HG03565 (cell line): ENCODE data around the gene ZGRF1.
"Not testable (repeated sequence)": the region's sequence is repeated elsewhere in the genome, so short reads cannot be mapped to it uniquely, and the experiment has no call there.

ENCODE experiments used
- ATAC-seq: cut with Tn5 transposase; IDR thresholded peaks from one replicate; pipeline ENCODE4 v1.9.1; 2021; ENCODE audit warnings: mild to moderate bottlenecking, moderate library complexity; ENCODE audit not compliant: unreplicated experiment

The ZGRF1 gene

DNA sequence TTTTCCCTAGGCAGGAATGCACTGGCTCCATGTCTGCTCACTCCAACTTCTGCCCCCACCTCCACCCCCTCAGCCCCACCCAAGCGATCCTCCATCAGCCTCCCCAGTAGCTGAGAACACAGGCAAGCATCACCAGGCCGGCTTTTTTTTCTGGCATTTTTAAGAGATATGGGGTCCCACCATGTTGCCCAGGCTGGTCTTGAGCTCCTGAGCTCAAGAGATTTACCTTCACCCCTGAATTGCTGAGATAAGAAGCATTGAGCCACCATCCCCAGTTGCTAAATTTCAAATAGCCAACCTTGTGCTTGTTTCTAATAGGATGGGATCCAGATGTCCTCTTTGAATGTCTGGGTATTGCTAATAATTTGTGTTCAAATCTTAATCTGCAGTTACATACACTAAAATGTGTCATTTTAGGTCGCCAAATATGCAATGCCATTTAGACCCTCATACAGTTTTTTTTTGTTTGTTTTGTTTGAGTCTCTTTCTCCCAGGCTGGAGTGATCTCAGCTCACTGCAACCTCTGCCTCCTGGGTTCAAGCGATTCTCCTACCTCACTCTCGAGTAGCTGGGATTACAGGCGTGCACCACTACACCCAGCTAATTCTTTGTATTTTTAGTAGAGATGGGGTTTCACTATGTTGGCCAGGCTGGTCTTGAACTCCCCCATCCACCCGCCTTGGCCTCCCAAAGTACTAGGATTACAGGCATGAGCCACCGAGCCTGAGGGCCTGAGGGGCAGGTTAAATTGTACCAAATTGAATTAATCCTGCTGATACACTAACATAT lies 9.0 kb upstream of the ZGRF1 start:
- no peak for ATAC-seq

GRCh38 chr4:112644595-112645535 lies 8.2 kb upstream of the ZGRF1 start:
- not testable (repeated sequence) for ATAC-seq

DNA sequence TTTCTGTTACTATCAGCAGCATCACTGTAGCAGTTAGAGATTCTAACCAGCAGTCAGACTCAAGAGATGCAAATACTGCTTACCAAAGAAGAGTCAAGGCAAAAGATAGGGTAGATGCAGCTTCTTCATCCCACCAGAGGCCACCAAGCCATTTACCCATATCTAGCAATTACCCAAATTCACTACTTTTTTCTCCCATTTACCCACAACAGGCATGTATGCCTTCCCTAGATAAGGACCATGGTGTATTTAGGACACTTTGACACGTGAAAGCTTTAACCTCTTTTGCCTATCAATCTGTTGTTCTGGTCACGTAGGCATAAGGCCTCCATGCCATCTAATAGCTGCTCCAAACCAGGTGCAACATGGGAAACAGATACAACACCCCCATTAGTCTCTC lies 5.8 kb upstream of the ZGRF1 start:
- ATAC-seq: no peak

GRCh38 chr4:112637552-112637866 lies 800 bp upstream of the ZGRF1 start:
- ATAC-seq: no peak

DNA sequence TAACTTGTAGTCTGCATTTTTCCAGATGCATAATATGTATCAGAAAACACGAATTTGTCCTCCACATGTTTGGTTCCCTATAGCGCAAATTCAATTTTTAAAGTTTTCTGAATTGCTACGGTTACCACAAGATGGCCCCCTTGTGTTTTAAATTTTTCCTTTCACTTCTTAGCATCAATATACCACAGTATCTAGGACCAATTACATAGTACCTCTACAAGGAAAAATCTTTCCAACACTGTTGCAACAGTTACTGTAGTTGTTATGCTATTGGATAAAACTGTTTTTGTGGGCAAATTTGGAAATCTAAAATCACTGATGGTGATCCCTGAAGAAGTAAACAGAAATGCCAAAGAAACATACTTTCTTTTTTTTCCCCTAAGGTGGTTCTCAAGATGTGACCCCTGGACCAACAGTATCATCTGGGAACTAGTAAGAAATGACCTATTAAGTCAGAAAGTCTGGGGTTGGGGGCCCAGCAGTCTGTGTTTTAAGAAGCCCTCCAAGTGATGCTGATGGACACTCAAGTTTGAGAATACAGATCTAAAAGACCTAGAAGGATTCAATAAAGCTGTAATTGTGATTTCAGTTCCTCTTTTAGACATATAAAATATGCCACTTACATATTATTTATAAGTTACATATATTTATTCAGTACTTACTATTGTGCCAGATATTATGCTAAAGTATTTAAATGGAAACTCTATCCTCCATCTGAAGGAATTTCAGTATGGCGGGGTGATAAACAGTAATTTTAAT lies 3.1 kb downstream of the ZGRF1 start:
- ATAC-seq: no peak

GRCh38 chr4:112626228-112626627 lies 10.5 kb downstream of the ZGRF1 start:
- ATAC-seq: no peak

DNA sequence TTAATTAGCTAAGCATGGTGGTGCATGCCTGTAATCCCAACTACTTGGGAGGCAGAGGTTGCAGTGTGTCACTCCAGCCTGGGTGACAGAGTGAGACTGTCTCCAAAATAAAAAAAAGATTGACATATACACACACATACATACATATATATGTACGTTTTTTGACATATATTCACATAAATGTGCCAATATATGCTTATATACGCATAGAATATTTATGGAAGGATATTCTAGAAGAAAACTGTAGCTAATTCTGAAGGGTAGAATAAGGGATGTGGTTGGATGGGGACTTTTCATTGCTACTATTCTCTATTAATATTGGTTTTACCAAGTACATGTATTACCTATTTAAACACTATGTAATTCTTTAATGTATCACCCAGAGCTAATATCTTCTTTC lies 19.7 kb downstream of the ZGRF1 start:
- ATAC-seq: no peak

DNA sequence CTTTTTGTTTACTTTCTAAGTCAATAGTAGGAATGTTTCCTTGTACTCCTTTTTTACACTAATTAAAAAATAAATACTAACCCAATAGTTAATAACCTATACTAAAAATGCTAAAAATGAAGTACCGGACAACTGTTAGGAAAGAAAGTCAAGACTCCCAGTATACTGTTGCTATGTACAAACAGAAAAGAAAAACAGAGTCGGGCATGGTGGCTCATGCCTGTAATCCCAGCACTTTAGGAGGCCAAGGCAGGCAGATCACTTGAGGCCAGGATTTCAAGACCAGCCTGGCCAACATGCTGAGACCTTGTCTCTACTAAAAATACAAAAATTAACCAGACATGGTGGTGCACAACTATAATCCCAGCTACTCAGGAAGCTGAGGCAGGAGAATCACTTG lies 23.9 kb downstream of the ZGRF1 start:
- ATAC-seq: not testable (repeated sequence)

DNA sequence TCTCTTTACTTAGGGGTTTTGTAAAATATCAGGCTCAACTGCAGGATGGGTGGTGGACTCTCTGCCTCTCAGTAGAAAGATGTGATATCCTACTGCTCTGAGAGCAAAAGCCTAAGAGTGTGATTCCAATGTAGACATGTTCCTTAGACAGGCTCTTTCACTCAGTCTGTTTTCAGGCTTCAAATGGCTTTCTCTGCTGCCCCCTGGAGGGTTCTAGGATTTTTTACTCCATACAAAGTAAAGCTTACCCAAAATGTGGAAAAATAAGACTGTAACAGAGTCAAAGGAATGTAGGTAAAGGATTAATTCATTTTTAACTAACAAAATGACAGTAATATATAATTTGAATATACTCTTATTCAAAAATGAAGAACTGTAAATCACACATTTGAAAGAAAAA lies 32.1 kb downstream of the ZGRF1 start:
- peak; percentile 57 for ATAC-seq

DNA sequence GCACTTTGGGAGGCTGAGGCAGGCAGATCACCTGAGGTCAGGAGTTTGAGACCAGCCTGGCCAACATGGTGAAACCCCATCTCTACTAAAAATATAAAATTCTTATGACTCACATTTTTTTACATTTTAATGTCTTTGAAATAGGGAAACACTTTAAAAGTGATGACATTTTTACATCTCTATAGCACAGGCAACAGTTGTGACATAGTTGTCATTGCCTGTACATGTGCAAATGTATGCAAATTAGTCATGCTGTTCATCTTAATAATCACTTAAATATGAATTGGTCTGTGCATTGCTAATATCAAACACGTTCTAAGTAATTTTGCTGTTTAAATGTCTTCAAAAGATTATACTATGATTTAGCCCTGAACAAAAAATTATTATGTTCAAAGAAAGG lies 41.7 kb downstream of the ZGRF1 start:
- ATAC-seq: no peak

DNA sequence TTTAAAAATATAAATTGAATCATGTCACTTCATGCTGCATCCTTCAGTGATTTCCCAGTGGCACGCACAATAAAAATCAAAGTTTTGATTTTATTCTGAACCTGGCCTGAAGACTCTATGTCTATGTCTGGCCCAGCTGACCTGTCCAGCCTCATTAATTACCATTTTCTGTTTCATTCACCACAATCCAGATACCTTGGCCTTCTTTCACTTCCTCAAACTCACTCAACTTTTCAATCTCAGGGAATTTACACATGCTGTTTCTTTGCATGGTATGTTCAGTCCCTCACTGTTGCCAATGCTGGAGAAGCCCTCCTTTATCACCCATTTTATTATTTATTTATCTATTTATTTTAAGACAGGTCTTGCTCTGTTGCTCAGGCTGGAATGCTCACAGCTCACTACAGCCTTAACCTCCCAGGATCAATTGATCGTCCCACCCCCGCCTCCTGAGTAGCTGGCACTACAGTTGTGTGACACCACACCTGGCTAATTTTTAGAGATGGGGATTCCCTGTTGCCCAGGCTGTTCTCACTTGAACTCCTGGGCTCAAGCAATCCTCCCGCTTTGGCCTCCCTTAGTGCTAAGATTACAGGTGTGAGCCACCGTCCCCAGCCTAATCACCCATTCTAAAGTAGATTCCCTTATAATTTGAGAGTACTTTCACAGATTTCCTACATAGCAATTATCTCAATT lies 43.1 kb downstream of the ZGRF1 start:
- peak; percentile 61 for ATAC-seq

GRCh38 chr4:112592717-112593116 lies 44.0 kb downstream of the ZGRF1 start:
- no peak for ATAC-seq

- no peak for ATAC-seq
Measured at GRCh38 chr4:112591593-112591992, 45.1 kb downstream of the ZGRF1 start.

DNA sequence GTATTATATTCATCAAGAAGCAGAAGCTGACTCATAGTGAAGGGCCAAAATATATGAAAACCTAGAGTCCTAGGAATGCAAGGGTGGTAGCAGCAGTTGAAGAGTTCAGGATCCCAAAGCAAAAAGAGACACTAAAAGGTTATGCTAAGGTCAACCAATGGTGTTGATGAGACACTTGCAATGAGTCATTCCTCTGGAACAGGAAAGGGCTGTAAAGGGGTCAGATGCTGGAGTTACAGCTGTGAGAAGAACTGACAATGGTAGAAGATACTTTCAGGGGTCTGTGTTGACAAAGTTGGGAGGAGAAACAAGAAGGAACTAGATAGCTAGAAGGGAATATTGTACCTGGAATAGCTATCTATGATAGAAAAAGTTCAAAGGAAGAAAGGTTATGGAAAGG lies 47.5 kb downstream of the ZGRF1 start:
- ATAC-seq: no peak

DNA sequence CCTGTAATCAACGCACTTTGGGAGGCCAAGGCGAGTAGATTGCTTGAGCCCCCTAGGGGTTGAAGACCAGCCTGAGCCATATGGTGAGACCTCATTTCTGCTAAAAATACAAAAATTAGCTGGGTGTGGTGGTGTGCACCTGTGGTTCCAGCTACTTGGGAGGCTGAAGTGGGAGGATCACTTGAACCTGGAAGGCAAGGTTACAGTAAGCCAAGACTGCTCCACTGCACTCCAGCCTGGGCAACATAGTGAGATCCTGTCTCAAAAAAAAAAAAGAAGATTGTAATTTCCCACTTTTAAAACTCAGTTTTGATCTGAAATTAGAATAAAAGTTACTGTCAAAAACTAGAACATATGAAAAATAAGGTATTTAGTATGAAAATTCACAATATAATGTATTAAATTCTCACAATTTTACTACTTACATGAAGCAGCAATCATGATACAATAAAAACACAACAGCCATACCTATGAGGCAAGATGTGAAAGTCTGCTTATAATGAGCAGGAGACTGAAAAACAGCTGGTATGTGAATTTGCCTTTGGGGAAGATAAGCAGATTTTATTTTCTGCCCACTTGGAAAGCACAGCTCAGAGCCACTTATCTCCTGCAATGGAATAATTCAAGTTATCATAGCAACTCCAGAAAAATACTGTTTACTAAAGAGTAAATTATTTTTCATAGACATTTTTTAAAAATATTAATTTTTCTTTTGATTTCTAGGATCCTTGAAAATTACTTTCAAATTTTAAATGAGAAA lies 50.6 kb downstream of the ZGRF1 start:
- ATAC-seq: no peak

- ATAC-seq: no peak
Measured at GRCh38 chr4:112567536-112567935, 69.2 kb downstream of the ZGRF1 start.

- ATAC-seq: no peak
Measured at GRCh38 chr4:112564706-112565270, 71.9 kb downstream of the ZGRF1 start.

DNA sequence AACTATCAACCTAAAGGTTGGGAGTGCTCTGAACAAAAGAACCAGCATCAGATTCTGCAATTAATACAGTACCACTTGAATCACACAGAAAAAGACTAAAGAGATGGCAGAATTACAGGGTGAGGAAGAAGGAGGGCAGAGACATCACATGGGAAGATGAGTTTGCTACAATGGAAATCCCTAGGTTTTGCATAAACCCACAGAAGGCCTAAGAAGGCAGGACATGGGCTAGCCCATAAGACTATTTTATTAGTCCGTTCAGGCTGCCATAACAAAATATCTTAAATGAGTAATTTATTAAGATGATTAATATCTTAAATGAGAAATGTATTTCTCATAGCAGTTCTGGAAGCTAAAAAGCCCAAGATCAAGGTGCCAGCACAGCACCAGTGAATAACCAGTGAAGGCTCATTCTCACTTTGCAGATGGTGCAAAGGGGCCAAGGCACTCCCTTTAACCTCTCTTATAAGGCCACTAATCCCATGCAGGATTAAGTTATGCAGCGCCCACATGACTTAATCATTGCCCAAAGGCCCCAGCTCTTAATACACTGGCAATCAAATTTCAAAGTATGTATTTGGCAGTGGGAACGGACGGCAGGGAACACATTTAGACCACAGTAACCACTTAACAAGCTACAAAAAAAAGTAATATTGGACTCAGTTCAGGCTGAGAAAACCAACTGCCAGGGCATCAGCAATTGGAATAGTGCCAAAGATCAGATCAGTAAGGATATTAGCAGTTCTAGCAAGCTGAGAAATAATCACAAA lies 73.1 kb downstream of the ZGRF1 start:
- ATAC-seq: no peak

DNA sequence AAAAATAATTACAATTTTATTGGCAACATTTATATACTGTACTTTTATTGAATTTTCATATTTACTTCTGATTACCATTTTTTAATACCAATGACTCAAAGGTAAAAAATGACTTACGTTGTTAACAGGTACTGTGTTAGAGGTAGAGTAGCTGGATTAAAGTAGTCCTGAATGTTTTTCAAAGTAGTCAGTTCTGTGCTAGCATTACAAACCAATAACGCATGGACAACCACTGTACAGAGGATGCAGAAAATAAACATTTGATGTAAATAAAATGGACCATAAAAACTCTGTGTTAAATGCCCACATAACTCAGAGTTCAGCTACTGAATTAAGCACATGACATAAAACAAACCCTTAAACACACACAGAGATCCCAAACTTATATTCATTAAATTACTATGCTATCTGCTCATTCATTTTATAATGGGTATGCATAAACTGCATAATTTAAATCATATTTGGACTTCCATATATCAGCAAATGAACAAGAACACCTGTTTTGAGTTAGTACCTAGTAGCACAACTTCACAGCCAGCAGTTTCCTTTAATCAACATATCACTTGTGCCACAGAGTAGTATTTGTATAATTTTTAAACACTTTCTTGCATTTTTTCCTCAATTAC lies 74.3 kb downstream of the ZGRF1 start:
- ATAC-seq: no peak
